Upper lobe of left lung (tissue), 6 donors: ENCODE data around the gene RAB19. TPM values are rescaled to one million over a fixed set of nuclear protein-coding genes. Genes with fewer than 3 reads are reported as not detected.
"Not testable (repeated sequence)": the region's sequence is repeated elsewhere in the genome, so short reads cannot be mapped to it uniquely, and the experiment has no call there.

Experiments
- ATAC-seq, 2 donors: fragments of 200-7000 bp; cut with Tn5 transposase; one replicate each; pipeline ENCODE4 v1.9.1; 2022; ENCODE audit warnings: mild to moderate bottlenecking in 2 of 2, moderate library complexity in 2 of 2; ENCODE audit not compliant: low FRiP score in 2 of 2
- DNase-seq, 2 donors: peaks; one replicate each; pipeline ENCODE4 v3.0.0-alpha.2; 2019 to 2020
- H3K27ac ChIP-seq, 4 donors: fragments of 200-600 bp; sonication (generic); one replicate each; pipeline ENCODE4 v1.5.1; 2016 to 2019
- H3K27me3 ChIP-seq, 4 donors: fragments of 200-600 bp; sonication (generic); one replicate each; pipeline ENCODE4 v1.5.1; 2017 to 2019
- H3K36me3 ChIP-seq, 4 donors: fragments of 200-600 bp; sonication (generic); one replicate each; pipeline ENCODE4 v1.5.1; 2016 to 2019
- H3K4me1 ChIP-seq, 4 donors: fragments of 200-600 bp; sonication (generic); one replicate each; pipeline ENCODE4 v1.5.1; 2018 to 2019
- H3K4me3 ChIP-seq, 4 donors: fragments of 200-600 bp; sonication (generic); one replicate each; pipeline ENCODE4 v1.5.1; 2017 to 2019; ENCODE audit warnings: mild to moderate bottlenecking in 2 of 4, moderate library complexity in 1 of 4
- H3K9me3 ChIP-seq, 4 donors: fragments of 200-600 bp; sonication (generic); one replicate each; pipeline ENCODE4 v1.5.1; 2018 to 2019
- EP300 ChIP-seq, 4 donors: sonication (generic); formaldehyde crosslinking; IDR thresholded peaks; one replicate each; pipeline ENCODE4 v1.5.1; 2017; ENCODE audit warnings: antibody characterized with exemption in 4 of 4, control low read depth in 2 of 4
- POLR2A ChIP-seq, 4 donors: fragments of 450-650 bp; IDR thresholded peaks; one replicate each; pipeline ENCODE4 v1.5.1; 2016 to 2017; ENCODE audit warnings: antibody characterized with exemption in 4 of 4, mild to moderate bottlenecking in 2 of 4
- POLR2AphosphoS5 ChIP-seq, 2 donors: sonication (generic); formaldehyde crosslinking; IDR thresholded peaks; one replicate each; pipeline ENCODE4 v1.5.1; 2017; ENCODE audit warnings: antibody characterized with exemption in 2 of 2
- WGBS, 2 donors: methylation state at CpG; one replicate each; pipeline ENCODE4 v1.1.5; 2017 to 2018; 5-methylcytosine and 5-hydroxymethylcytosine counted together
- total RNA-seq, 6 donors: library from RNA; depleted of rRNA in 4 of 6; stranded (reverse); fragments of >200 nt in 4 of 6; gene quantifications; one replicate each; pipeline versions ENCODE4 v1.1.0 to v1.2.1, GENCODE V29; 2016 to 2021
- TF ChIP-seq, protein P1 (sequence below), 6 experiments: fragments of 450-650 bp in 4 of 6; fragments of 200-600 bp in 2 of 6; sonication (generic) in 2 of 6; IDR thresholded peaks; one replicate each; pipeline ENCODE4 v1.5.1; 2016 to 2019; ENCODE audit warnings: antibody characterized with exemption in 6 of 6
- donor health status: DM: no; HTN: no; CAD: no; lungs with moderate emphysema.
- donor health status: DM: no; HTN: yes; CAD: no; lungs with severe emphysema.

Gene RAB19
- total RNA-seq, 6 donors from 2014 or later: 1.2 to 7.3 (median 2.8) TPM

DNA sequence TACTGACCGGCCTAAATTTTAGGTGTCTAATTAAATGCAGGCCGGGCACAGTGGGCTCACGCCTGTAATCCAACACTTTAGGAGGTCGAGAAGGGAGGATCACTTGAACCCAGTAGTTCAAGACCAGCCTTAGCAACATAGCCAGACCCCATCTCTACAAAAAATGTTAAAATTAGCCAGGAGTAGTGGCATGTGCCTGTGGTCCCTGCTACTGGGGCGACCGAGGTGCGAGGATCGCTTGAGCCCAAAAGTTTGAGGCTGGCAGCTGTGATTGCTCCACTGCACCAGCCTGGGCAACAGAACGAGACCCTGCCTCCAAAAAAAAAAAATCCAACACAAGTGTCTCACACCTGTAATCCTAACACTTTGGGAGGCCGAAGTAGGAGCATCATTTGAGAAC lies 5.0 kb upstream of the RAB19 start:
- Histone ChIP-seq H3K9me3 (no peaks in the 10 kb centered on the region), H3K27ac (no peak overlapping the region), H3K4me1 (peaks cover 7 to 21% (median 14%) of the 10 kb centered on the region in 4 donors), H3K27me3 (no peaks in the 10 kb centered on the region), H3K36me3 (no peaks in the 10 kb centered on the region), H3K4me3 (peak overlapping the region in 3 of 4 donors; percentile 85 to 99 (median 89))
- WGBS, 2 donors: 75 to 79% methylated on average over 10 of the region's 10 CpGs
- TF ChIP-seq POLR2A (IDR thresholded peaks at IDR 0.05) (no peak), EP300 (IDR thresholded peaks at IDR 0.05) (no peak), POLR2AphosphoS5 (IDR thresholded peaks at IDR 0.05) (no peak)
- TF ChIP-seq, protein P1, sequence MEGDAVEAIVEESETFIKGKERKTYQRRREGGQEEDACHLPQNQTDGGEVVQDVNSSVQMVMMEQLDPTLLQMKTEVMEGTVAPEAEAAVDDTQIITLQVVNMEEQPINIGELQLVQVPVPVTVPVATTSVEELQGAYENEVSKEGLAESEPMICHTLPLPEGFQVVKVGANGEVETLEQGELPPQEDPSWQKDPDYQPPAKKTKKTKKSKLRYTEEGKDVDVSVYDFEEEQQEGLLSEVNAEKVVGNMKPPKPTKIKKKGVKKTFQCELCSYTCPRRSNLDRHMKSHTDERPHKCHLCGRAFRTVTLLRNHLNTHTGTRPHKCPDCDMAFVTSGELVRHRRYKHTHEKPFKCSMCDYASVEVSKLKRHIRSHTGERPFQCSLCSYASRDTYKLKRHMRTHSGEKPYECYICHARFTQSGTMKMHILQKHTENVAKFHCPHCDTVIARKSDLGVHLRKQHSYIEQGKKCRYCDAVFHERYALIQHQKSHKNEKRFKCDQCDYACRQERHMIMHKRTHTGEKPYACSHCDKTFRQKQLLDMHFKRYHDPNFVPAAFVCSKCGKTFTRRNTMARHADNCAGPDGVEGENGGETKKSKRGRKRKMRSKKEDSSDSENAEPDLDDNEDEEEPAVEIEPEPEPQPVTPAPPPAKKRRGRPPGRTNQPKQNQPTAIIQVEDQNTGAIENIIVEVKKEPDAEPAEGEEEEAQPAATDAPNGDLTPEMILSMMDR (IDR thresholded peaks at IDR 0.05): no peak
- ATAC-seq: no peak
- DNase-seq: no peak

DNA sequence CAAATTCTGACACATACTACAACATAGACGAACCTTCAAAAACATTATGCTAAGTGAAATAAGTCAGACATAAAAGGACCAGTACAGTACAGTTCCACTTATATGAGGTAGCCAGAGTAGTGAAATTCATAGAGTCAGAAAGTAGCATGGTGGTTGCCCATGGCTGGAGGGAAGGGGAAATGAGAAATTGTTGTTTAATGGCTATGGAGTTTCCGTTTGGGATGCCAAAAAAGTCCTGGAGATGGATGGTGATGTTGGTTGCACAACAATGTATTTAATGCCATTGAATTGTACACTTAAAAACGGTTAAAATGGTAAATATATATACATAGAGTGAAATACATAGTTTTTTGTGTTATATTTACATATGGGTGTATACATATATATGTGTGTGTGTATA lies 3.5 kb upstream of the RAB19 start:
- Histone ChIP-seq H3K9me3 (no peaks in the 10 kb centered on the region), H3K4me1 (peaks cover 7 to 30% (median 14%) of the 10 kb centered on the region in 4 donors), H3K36me3 (no peaks in the 10 kb centered on the region), H3K27ac (no peak overlapping the region), H3K4me3 (no peak overlapping the region), H3K27me3 (no peaks in the 10 kb centered on the region)
- DNase-seq: no peak
- ATAC-seq: no peak
- WGBS, 2 donors: 79 to 81% methylated on average over 3 of the region's 3 CpGs
- TF ChIP-seq EP300 (IDR thresholded peaks at IDR 0.05) (no peak), POLR2AphosphoS5 (IDR thresholded peaks at IDR 0.05) (no peak), POLR2A (IDR thresholded peaks at IDR 0.05) (no peak)
- TF ChIP-seq, protein P1 (IDR thresholded peaks at IDR 0.05): no peak

DNA sequence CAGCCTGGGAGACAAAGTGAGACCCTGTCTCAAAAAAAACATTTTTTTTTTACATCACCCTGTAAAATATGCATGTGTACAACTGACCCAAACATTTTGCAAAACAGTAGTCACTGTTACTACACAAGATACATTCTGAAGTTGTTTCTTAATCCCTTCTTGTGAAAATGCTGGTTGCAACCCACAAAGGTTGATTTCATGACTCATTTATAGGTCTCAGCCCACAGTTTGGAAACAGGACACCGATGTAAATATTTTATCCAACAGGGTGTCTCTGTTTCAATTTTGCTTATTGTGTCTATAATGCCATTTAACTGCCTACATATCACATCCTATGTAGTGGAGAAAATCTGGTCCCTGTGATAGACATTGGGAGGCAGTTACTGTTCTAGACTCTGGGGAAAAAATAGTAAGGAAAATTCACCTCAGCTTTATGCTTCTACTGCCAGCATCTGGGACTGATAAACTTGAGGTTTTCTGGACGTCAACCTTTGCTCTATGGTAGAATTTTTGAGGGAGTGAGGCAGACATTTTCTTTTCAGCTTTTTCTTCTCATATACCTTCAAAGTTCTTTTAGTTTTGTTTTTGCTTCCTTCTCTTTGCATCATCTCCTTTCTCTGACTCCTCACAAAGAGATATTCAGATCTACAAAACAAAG lies 1.6 kb upstream of the RAB19 start:
- DNase-seq (no peak), ATAC-seq (no peak)
- TF ChIP-seq POLR2AphosphoS5 (IDR thresholded peaks at IDR 0.05) (no peak), POLR2A (IDR thresholded peaks at IDR 0.05) (no peak), EP300 (IDR thresholded peaks at IDR 0.05) (no peak)
- TF ChIP-seq, protein P1 (IDR thresholded peaks at IDR 0.05): no peak
- Histone ChIP-seq H3K27me3 (no peaks in the 10 kb centered on the region), H3K4me3 (no peak overlapping the region), H3K36me3 (no peaks in the 10 kb centered on the region), H3K4me1 (peaks cover 0 to 16% (median 4%) of the 10 kb centered on the region in 4 donors), H3K27ac (peak overlapping the region in 1 of 4 donors; percentile 65), H3K9me3 (no peaks in the 10 kb centered on the region)
- 73 to 78% methylated on average over 2 of the region's 2 CpGs for WGBS, 2 donors

DNA sequence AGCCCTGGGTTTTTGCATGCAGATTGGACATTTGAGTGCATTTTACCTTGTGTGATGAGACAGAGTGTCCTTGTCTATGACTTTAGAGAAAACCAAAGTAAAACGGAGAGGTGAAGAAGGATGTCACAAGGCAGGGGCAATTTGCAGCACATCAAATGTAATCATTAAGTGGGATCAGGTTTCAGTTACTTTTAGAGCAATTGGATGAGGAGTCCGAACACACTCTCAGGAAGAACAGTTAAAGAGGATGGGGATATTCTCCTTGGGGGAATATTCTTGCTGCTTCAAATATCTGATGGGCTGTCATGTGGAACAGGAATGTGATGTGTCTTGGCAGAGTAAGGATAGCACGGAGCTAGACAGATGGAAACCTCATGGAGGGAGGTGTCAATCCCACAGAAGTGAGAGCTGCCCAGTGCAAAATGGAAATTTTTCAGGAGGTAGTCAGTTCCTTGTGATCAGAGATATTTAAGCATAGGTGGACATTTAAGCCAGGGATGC lies 757 bp downstream of the RAB19 start:
- no peak for ATAC-seq
- TF ChIP-seq POLR2AphosphoS5 (IDR thresholded peaks at IDR 0.05) (no peak), EP300 (IDR thresholded peaks at IDR 0.05) (no peak), POLR2A (IDR thresholded peaks at IDR 0.05) (no peak)
- TF ChIP-seq, protein P1 (IDR thresholded peaks at IDR 0.05): no peak
- H3K27me3 ChIP-seq: no peaks in the 10 kb centered on the region
- peak overlapping the region in 1 of 4 donors; percentile 65 for H3K27ac ChIP-seq
- WGBS, 2 donors: 65 to 68% methylated on average over 3 of the region's 3 CpGs
- peak overlapping the region in 2 of 4 donors; percentile 37 to 45 for H3K4me3 ChIP-seq
- H3K36me3 ChIP-seq: no peaks in the 10 kb centered on the region
- no peak for DNase-seq
- H3K4me1 ChIP-seq: peaks cover 0 to 13% (median 3%) of the 10 kb centered on the region in 4 donors
- no peaks in the 10 kb centered on the region for H3K9me3 ChIP-seq

DNA sequence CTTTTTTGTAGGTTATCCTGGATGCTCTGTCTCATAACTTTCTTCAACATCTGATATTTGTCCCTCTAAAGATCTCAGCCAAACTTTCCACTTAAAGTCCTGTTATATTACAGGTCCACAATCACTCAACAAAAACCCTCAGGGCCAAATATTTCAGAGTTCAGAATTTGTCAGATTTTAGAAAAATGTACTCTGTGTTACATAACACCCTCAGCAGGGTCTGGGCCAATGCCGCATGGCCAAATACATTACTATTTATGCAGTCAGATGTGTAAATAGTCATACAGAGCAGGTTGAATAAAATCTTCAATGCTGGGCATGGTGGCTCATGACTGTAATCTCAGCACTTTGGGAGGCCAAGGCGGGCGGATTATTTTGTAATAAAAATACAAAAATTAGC lies 11.5 kb downstream of the RAB19 start:
- no peak for TF ChIP-seq EP300 (IDR thresholded peaks at IDR 0.05)
- TF ChIP-seq POLR2AphosphoS5 (IDR thresholded peaks at IDR 0.05): no peak
- TF ChIP-seq, protein P1 (IDR thresholded peaks at IDR 0.05): no peak
- no peak for TF ChIP-seq POLR2A (IDR thresholded peaks at IDR 0.05)
- 92 to 96% methylated on average over 3 of the region's 3 CpGs for WGBS, 2 donors
- no peaks in the 10 kb centered on the region for H3K36me3 ChIP-seq
- H3K4me1 ChIP-seq: no peaks in the 10 kb centered on the region
- no peak for DNase-seq
- no peak for ATAC-seq
- H3K9me3 ChIP-seq: no peaks in the 10 kb centered on the region
- H3K27me3 ChIP-seq: no peaks in the 10 kb centered on the region
- H3K4me3 ChIP-seq: no peak overlapping the region
- no peak overlapping the region for H3K27ac ChIP-seq

DNA sequence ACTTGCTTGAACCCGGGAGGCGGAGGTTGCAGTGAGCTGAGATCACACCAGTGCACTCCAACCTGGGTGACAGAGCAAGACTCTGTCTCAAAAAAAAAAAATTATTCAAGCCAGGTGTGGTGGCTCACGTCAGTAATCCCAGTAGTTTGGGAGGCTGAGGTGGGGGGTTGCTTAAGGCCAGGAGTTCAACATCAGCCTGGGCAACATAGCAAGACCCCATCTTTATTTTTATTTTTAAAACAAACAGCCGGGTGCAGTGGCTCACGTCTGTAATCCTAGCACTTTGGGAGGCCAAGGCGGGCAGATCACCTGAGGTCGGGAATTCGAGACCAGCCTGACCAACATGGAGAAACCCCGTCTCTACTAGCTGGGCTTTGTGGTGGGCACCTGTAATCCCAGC lies 12.0 kb downstream of the RAB19 start:
- not testable (repeated sequence) for DNase-seq, H3K27ac ChIP-seq, H3K4me1 ChIP-seq, H3K27me3 ChIP-seq, H3K36me3 ChIP-seq, H3K9me3 ChIP-seq, H3K4me3 ChIP-seq, ATAC-seq
- 94 to 97% methylated on average over 9 of the region's 9 CpGs for WGBS, 2 donors
